ENCODE results near the gene ACOT8.

Gene ACOT8

DNA sequence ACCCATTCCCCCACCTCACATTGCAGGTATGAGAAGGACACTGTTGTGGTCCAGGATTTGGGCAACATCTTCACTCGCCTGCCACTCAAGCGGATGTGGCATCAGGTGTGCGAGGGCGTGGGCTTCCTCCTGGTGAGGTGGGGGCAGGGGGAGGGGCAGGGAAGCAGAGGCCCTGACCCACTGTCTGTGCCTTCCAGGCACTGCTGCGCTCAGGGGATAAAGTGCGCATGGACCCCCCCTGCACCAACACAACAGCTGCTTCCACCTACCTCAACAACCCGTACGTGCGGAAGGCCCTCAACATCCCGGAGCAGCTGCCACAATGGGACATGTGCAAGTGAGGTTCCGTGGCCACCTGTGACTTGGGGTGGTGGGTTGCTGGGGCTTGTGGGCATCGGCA lies 37.6 kb upstream of the ACOT8 start:
- ATAC-seq, result no peak
- no peak for TF ChIP-seq ZC3H10 (CRISPR knock-in tag; IDR thresholded peaks at IDR 0.05)
- TF ChIP-seq, protein P1, sequence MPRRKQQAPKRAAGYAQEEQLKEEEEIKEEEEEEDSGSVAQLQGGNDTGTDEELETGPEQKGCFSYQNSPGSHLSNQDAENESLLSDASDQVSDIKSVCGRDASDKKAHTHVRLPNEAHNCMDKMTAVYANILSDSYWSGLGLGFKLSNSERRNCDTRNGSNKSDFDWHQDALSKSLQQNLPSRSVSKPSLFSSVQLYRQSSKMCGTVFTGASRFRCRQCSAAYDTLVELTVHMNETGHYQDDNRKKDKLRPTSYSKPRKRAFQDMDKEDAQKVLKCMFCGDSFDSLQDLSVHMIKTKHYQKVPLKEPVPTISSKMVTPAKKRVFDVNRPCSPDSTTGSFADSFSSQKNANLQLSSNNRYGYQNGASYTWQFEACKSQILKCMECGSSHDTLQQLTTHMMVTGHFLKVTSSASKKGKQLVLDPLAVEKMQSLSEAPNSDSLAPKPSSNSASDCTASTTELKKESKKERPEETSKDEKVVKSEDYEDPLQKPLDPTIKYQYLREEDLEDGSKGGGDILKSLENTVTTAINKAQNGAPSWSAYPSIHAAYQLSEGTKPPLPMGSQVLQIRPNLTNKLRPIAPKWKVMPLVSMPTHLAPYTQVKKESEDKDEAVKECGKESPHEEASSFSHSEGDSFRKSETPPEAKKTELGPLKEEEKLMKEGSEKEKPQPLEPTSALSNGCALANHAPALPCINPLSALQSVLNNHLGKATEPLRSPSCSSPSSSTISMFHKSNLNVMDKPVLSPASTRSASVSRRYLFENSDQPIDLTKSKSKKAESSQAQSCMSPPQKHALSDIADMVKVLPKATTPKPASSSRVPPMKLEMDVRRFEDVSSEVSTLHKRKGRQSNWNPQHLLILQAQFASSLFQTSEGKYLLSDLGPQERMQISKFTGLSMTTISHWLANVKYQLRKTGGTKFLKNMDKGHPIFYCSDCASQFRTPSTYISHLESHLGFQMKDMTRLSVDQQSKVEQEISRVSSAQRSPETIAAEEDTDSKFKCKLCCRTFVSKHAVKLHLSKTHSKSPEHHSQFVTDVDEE (CRISPR knock-in tag; IDR thresholded peaks at IDR 0.05), result no peak
- TF ChIP-seq TCF4 (CRISPR knock-in tag; IDR thresholded peaks at IDR 0.05; ENCODE audit: borderline replicate concordance), result no peak
- no peak for TF ChIP-seq ZNF565 (CRISPR knock-in tag; conservative IDR thresholded peaks at IDR 0.05; ENCODE audit: low read depth)
- TF ChIP-seq, protein P2, sequence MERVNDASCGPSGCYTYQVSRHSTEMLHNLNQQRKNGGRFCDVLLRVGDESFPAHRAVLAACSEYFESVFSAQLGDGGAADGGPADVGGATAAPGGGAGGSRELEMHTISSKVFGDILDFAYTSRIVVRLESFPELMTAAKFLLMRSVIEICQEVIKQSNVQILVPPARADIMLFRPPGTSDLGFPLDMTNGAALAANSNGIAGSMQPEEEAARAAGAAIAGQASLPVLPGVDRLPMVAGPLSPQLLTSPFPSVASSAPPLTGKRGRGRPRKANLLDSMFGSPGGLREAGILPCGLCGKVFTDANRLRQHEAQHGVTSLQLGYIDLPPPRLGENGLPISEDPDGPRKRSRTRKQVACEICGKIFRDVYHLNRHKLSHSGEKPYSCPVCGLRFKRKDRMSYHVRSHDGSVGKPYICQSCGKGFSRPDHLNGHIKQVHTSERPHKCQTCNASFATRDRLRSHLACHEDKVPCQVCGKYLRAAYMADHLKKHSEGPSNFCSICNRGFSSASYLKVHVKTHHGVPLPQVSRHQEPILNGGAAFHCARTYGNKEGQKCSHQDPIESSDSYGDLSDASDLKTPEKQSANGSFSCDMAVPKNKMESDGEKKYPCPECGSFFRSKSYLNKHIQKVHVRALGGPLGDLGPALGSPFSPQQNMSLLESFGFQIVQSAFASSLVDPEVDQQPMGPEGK (CRISPR knock-in tag; IDR thresholded peaks at IDR 0.05; ENCODE audit: borderline replicate concordance), result no peak
- TF ChIP-seq, protein P3, sequence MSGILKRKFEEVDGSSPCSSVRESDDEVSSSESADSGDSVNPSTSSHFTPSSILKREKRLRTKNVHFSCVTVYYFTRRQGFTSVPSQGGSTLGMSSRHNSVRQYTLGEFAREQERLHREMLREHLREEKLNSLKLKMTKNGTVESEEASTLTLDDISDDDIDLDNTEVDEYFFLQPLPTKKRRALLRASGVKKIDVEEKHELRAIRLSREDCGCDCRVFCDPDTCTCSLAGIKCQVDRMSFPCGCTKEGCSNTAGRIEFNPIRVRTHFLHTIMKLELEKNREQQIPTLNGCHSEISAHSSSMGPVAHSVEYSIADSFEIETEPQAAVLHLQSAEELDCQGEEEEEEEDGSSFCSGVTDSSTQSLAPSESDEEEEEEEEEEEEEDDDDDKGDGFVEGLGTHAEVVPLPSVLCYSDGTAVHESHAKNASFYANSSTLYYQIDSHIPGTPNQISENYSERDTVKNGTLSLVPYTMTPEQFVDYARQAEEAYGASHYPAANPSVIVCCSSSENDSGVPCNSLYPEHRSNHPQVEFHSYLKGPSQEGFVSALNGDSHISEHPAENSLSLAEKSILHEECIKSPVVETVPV (CRISPR knock-in tag; IDR thresholded peaks at IDR 0.05), result no peak
- TF ChIP-seq SNAI2 (CRISPR knock-in tag; IDR thresholded peaks at IDR 0.05), result no peak
- no peak for TF ChIP-seq ZNF8 (CRISPR knock-in tag; IDR thresholded peaks at IDR 0.05)
- TF ChIP-seq PPARA (CRISPR knock-in tag; IDR thresholded peaks at IDR 0.05; ENCODE audit: borderline replicate concordance), result no peak
- no peak for TF ChIP-seq ZNF70 (CRISPR knock-in tag; IDR thresholded peaks at IDR 0.05)

DNA sequence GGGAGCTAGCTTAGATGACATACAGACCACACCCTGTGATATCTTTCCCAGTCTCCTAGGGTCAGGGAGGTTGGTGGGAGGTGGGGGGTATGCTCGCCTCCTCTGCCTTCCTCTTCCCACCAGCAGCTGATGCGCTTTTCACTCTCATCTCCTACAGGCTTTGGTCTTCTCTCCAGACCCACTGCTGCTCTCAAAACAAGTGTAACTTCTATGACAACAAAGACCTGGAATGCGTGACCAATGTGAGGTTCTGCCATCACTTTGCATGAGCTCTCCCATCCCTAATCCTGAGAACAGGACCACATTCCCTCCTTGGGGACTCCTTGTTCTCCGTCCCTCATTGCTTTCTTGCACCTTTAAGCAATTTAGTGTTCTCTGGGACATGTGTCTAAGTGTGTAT lies 36.6 kb upstream of the ACOT8 start:
- ATAC-seq, result no peak
- TF ChIP-seq RARB (CRISPR knock-in tag; IDR thresholded peaks at IDR 0.05), result no peak
- TF ChIP-seq PPARA (CRISPR knock-in tag; IDR thresholded peaks at IDR 0.05; ENCODE audit: borderline replicate concordance), result no peak
- TF ChIP-seq, protein P2 (CRISPR knock-in tag; IDR thresholded peaks at IDR 0.05; ENCODE audit: borderline replicate concordance), result no peak
- TF ChIP-seq ZFP3 (CRISPR knock-in tag; IDR thresholded peaks at IDR 0.05), result no peak

DNA sequence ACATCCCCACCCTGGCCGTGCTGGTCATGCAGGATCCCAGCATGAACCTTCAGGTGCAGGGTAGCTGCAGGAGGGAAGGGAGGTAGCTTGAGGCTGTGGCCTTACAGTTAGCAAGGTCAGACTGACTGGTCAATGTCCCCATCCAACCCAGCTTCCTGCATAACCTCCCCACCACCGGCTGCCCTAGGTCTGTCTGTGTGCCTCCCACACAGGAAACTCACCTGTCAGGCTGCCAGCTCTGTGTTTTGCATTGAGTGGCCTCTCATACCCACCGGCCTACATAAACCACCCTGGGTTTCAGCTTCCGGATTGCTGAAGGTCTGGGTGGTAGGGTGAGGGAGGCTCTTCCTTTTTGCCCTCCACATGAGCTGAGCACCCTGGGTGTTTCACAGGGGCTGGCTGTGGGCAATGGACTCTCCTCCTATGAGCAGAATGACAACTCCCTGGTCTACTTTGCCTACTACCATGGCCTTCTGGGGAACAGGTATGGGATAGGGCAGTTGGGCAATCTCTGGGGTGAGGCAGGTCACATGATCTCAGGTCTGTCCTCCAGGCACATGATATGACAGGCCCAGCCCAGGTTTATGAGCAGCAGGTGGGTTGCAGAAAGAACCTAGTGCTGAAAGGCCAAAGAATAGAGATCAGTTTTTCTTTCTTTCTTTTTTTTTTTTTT lies 35.8 kb upstream of the ACOT8 start:
- no peak for ATAC-seq
- TF ChIP-seq, protein P3 (CRISPR knock-in tag; IDR thresholded peaks at IDR 0.05), result no peak
- no peak for TF ChIP-seq RARB (CRISPR knock-in tag; IDR thresholded peaks at IDR 0.05)
- TF ChIP-seq, protein P2 (CRISPR knock-in tag; IDR thresholded peaks at IDR 0.05; ENCODE audit: borderline replicate concordance), result no peak
- no peak for TF ChIP-seq ZNF70 (CRISPR knock-in tag; IDR thresholded peaks at IDR 0.05)
- no peak for TF ChIP-seq ZNF565 (CRISPR knock-in tag; conservative IDR thresholded peaks at IDR 0.05; ENCODE audit: low read depth)
- TF ChIP-seq GLIS3 (CRISPR knock-in tag; IDR thresholded peaks at IDR 0.05), result no peak
- TF ChIP-seq ARNTL (CRISPR knock-in tag; IDR thresholded peaks at IDR 0.05; ENCODE audit: borderline replicate concordance, low read depth), result no peak
- TF ChIP-seq ZFP30 (CRISPR knock-in tag; IDR thresholded peaks at IDR 0.05), result no peak
- TF ChIP-seq OSR1 (CRISPR knock-in tag; IDR thresholded peaks at IDR 0.05), result no peak
- no peak for TF ChIP-seq ISL1 (CRISPR knock-in tag; IDR thresholded peaks at IDR 0.05)
- TF ChIP-seq ZFP3 (CRISPR knock-in tag; IDR thresholded peaks at IDR 0.05), result no peak
- no peak for TF ChIP-seq ZC3H10 (CRISPR knock-in tag; IDR thresholded peaks at IDR 0.05)
- TF ChIP-seq BACH2 (CRISPR knock-in tag; IDR thresholded peaks at IDR 0.05; ENCODE audit: borderline replicate concordance), result no peak
- TF ChIP-seq TOX (CRISPR knock-in tag; IDR thresholded peaks at IDR 0.05; ENCODE audit: borderline replicate concordance), result no peak
- TF ChIP-seq ZNF8 (CRISPR knock-in tag; IDR thresholded peaks at IDR 0.05), result no peak
- TF ChIP-seq CSDC2 (CRISPR knock-in tag; IDR thresholded peaks at IDR 0.05), result no peak
- TF ChIP-seq, protein P1 (CRISPR knock-in tag; IDR thresholded peaks at IDR 0.05), result no peak

Measured in SK-N-SH treated with all-trans-retinoic acid at 6 μM for 48 hours (cell line).